Measurements from ENCODE around the gene PARD3.
"Not testable (repeated sequence)": the region's sequence is repeated elsewhere in the genome, so short reads cannot be mapped to it uniquely, and the experiment has no call there.

The PARD3 gene

DNA sequence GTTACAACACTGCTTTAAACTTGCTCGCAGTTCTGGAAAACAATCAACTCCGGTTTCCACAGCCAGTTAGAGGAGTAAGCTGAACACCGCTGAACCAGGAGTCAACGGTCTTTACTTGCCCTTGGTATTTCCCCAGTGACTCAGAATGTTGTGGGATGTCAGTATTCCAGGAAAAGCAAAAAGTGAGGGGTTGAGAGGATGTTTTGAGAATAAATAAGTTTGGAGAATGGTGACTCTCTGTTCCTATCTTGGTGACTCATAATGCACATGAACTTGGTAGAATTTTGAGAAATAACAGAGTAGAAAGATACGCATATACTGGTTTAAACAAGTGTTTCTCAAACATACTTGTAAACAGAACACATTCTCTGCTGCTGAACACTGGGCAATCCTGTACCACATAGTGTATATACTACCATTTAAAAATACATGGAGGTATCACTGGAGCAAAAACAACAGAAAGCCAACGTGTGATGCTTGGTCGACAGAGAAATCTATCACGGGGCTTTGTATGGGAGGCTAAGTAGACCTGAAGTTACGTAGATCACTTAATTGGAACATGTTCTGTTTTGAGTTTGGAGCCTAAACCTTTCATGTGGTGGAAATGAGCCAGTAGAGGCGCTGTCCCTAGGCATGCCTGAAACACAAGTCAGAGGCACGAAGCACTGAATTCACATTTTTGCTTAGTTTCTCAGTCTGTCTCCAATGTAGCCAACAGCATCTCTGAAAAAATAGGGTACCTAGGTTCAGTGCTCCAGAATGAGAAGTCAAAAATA is 534.3 kb downstream of the PARD3 start:
- DNase-seq = no peak

DNA sequence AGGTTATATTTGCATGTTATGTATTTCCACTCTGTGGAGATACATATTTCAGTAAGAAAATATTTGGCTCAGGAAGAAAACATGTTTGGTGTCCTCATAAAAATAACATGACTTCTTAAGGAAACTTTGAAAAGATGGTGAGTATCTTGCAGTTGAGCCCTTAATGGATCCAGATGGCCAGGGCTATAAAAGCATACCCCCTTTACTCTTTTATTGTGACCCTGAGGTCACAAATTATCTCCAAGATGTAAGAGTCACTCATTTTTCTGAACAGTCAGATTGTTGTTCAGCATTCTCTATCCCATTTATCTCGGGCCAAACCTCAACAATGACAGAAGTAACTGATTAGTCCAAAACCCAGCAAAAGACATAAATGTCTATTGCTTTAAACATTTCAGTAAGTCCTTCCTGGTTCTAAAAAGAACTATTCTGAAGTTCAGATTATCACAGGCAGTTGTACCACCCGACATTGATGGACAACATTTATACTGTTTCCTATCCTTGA is 539.4 kb downstream of the PARD3 start:
- DNase-seq = no peak

DNA sequence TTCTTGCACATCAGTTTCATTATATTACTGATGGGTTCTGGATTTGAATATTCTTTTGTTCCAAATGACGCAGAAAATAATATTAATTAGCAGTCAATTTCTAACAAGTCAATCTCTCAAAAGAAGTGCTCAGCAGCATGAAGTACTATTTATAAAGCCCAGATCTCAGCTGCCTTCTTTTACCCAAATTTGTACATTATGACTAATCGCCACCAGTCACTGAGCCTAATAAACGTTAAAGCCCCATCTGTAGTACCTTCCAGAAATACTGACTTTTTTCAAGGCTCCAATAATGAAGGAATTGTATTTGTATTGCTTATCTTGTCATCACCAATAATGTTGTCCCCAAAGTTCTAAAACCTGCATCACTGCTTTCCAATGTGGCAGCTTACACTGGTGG is 540.2 kb downstream of the PARD3 start:
- no peak for DNase-seq

DNA sequence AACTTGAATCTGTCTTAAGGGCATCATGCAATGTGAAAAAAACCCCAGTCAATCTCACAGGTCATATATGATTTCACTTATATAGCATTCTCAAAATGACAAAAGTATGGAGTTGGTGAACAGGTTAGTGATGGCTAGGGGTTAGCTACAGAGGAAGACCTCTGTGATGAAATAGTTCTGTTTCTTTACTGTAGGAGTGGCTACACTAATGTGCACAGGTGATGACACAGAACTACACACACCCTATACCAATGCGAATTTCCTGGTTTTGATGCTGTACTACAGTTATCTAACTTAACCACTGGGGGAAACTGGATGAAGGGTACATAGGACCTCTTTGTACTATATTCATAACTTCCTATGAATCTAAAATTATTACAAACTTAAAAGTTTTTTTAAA is 541.8 kb downstream of the PARD3 start:
- DNase-seq = no peak

DNA sequence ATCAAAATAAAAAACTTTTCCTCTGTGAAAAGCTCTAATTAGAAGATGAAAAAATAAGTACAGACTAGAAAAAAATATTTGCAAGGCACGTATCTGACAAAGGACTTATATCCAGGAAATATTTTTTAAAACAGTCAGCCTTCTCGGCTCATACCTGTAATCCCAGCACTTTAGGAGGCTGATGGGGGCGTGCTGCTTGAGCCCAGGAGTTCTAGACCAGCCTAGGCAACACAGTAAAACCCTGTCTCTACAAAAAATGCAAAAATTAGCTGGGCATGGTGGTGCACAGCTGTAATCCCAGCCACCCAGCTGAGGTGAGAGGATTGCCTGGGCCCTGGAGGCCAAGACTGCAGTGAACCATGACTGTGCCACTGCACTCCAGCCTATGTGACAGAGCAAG is 542.8 kb downstream of the PARD3 start:
- DNase-seq = no peak

DNA sequence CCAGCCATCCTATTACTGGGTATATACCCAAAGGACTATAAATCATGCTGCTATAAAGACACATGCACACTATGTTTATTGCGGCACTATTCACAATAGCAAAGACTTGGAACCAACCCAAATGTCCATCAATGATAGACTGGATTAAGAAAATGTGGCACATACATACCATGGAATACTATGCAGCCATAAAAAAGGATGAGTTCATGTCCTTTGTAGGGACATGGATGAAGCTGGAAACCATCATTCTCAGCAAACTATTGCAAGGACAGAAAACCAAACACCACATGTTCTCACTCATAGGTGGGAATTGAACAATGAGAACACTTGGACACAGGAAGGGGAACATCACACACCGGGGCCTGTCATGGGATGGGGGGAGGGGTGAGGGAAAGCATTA is 546.7 kb downstream of the PARD3 start:
- DNase-seq = not testable (repeated sequence)

DNA sequence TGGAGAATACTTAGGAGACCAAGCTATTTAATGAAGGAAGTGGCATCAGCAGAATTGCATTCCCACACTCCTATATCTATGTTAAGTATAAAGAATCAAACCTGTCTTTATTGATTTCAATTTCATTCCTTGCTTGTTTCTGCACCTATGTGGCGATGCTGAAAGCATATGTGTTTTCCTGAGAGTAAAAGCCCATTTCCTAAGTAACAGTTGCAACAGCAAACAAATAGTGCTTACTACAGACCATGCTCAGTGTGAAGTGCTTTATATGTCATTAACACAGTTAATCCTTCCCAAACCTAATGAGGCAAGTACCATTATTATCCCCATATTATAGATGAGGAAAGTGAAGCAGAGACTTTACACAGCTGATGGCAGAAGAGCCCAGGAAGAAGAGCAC is 552.1 kb downstream of the PARD3 start:
- no peak for DNase-seq

DNA sequence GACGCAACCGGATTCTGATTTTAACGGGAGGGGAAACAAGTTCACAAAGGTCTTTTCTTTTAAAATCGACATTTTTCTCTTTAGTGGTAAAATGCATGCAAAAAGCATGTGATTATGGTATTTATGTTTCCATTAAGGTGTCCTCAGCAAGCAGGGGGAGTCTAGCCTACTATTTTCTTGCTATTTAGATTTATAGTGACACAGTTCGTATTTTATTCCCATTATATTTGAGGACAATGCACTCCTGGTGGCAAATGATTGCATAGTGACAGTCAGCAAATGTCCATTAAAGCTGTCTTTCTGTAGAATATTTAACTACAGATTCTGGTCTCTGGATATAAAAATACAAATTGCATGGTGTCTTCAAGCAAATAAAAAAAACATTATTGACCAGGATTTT is 554.2 kb downstream of the PARD3 start:
- DNase-seq = no peak

DNA sequence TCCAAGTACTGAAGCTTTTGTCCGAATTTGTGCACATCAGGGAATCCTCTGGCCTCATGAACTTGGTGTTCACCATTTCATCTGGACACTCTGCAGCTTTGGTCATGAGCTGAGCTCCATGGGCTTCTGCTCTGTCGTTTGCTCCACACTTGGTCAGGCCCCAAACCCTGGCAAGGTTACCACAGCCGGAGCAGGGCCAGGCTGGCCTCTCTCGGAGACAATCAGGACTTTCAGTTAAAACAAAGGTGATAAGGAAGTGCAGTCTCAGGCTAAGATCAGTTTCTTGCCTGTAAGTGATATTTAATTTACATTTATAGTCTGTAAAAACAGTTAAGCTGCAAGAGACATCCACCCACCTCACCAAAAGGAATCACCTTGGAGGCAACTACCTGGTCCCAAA is 558.9 kb downstream of the PARD3 start:
- no peak for DNase-seq

DNA sequence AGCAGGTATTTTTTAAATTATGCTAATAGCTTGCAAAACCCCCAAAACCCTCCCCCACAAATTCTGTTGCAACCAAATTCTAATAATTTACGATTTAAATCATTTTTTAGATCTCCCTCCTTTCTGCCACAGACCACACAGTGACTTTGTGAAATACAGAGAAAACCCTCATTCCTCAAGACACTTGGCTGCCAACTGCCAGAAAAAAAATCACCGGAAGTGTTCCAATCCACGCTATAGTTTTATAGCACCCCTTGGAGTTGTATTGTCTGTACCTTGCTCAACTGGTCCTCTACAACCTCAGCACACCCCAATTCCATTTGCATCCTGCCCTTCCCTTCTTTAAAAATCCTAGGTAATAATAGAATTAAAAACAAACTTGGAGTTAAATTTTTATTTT is 560.1 kb downstream of the PARD3 start:
- DNase-seq = no peak

DNA sequence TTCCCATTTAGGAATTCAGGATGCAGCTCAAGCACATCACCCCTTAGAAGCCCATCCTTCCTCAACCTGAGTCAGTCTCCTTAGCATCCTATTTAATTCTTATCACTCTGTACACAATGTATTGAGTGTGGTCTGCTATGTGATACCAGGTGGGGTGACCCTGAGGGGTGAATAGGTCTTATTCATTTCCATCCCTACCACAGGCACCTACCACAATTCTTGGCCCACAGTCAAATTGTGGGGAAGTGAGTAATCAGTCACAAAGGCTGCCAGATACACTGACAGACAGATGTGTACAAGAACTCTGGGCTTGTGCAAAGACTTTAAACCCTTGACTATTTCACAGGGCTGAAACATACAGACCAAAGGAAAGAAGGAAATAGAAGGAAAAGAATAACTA is 560.5 kb downstream of the PARD3 start:
- no peak for DNase-seq

DNA sequence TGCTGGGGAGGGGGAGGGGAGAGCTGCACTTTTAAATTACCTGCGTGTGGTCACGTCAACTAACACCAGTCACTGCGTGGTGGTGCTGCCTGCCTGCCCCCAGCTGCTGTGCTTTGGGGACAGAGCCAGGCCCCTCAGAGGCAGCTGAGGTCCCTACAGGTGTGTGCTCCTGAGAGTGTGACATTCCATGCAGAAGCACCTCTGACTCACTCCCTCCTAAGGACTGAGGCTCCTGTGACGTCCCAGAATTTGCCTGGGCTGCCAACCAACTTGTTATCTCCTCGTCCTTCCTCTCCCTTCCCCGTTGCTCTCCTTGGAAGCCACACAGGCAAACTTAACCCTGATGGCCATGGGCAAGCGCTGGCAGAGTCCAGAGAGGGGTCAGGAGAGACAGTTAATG is 563.0 kb downstream of the PARD3 start:
- no peak for DNase-seq

DNA sequence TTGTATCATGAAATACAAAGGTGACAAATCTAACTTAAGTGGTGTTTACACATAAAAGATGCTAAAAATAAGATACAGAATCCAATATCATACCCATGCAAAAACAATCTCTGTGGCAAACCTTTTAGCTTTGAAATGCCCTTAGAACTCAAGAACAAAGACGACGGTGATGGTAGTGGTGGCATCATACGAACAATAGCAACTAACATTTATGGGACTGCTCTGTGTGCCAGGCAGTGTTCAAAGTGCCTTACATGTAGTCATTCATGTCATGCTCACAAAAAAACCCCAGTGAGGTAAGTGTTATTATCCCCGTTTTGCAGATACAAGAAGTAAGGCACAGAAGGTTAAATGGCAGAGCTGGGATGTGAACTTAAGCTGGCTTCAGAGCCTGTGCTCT is 563.9 kb downstream of the PARD3 start:
- no peak for DNase-seq

DNA sequence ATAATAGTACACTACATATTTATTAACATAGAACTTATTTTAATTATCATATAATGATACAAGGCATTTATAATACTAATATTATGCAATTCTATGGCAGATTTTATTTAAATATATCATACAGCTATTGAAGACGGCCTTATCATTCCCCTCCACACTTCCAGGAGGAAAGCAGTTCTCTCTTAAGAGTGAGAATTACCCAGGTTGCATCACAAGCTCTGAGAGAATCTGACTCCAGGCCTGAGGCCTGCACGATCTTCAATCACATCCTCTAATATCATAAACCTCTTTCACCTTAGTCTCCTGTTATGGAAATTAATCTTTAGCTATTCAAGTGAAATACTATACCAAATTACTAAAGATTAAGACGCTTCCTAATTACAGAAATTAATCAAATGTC is 564.4 kb downstream of the PARD3 start:
- no peak for DNase-seq

DNA sequence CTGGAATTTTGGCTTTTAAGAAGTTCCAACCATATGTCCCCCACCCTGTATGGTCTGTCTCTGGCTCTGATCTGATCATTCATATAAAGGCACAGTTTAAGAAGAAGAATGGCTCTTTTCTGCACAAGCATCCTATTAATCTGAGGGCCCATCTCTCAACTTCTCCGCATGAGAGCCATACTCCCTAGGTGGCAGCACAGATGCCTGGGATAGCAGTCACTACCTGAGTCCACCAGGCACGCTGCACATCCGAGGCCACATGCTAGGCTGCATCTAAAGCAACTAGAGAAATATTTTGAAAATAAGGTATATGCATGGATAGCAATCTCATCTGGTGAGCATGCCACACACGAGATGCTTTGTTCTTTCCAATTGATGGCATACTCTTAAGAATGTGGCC is 565.5 kb downstream of the PARD3 start:
- no peak for DNase-seq

DNA sequence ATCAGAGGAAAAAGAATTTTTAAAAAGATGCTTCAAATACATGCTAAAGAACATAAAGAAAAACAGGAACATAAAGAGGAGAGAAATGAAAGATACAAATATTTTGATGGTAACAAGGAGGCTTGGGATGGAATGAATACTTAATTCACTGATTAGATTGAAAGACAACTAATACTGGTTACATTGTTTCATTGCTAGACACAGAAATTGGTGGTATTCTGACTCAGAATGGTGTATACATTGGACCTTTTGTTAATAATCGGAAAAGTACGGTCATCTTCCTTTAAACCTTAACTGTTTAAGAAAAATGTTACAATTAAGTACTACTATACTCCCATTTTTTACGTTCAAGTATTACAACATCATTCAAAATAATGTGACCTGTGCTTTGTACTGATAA is 567.5 kb downstream of the PARD3 start:
- no peak for DNase-seq

DNA sequence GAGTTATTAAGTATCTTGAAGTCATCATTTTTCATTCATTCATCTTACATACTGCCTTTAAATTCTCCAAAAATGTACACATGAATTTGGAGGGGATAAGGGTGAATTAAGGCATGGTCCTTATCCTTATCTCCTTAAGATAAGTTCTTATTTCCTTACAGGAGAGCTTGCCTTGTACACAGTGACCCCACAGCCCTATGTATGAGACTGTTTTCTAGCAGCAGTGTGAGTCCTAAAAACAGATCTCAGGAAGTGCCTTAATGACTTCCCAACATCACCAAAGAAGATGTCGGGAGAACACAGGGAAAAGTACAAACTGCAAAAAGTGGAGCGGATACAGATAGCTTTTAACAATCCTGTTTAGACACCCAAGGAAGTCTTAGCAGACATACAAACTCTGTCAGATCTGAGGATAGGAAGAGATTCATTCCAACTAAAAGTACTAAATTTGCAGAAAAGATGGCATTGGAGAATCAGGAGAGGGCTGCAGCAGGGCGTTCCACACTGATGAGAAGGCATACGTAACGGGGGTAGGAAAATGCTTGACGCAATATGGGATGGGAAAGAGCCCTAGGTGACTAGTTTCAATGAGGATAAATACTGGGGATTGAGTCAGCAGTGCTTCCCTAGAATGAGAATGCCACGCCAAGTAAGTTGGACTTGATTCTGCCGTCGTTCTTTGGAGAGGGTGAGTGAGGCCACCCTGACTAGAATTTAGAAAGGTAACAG is 570.2 kb downstream of the PARD3 start:
- DNase-seq = no peak

DNA sequence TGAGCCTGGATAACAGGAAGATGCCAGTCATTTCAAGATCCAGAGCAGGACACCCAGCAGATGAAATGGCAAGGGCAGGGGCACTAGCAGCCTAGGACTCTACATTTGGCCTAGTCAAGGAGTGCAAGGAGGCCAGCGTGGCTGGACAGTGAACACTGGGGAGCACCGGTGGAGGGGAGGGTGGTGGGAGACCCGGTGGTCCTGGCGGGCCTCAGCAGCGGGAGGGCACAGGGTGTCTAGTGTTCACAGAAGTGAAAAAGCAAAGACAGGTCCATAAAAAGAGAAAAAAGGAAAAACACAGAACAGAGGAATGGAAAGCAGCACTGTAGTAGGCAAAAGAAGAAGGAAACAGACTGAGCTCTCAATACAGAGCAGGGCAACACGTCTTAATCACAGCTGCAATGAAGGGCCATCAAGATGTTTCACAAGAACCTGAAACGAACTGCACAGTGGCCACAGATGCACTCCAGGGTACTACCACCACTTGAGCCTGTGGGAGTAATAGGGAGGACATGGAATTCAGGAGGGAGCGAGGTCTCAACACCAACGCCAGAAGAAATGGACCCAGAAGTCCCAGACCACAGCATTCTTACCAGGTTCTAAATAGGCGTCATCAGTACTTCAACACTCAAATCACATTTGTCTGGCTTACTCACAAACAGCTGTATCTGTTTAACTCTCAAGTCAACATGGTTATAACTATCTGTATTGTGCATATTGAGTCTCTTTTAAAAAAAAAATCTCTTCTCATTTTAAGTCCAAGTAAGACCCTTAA is 573.7 kb downstream of the PARD3 start:
- no peak for DNase-seq

DNA sequence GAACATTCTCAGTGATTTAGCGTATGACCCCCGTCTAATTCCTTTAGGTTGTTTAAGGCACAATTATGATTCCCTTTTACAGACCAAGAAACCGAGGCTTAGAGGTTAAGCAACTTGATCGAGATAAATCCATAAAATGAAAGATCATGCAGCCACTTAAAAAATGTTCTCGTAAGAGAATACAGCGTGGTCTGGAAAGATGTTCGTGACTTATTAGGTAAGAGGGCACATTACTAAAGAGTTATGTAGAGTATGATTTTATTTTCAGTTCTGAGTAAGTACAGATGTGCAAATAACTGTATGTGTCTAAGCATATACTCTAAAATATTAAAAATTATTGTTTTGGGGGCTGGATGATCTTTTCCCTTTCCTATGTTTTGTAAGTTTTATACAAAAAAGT is 575.1 kb downstream of the PARD3 start:
- no peak for DNase-seq

DNA sequence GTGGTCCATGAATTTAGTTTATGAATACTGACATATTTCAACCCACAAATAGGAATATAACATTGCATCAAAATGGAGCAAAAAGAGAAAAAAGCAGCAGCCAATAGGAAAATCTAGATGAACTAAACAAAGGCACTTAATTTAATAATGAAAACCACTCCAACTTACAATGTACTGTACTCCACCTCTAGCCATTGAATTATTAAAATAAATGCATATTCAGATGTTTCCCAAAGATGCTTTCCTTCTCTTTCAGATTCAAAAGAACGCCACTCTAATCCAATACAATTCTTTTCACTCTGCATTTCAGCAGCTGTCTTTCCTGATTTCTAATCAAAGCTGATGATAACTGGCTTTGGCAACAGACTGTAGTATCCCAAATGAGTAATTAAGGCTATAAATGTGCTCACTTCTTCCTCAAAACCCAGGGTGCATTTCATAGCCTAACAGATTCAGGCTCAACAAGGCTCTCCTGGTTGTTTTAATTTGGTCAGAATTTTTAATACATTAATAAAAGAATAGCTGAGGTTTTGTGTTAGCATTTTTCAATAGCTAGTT is 577.1 kb downstream of the PARD3 start:
- DNase-seq = no peak

DNA sequence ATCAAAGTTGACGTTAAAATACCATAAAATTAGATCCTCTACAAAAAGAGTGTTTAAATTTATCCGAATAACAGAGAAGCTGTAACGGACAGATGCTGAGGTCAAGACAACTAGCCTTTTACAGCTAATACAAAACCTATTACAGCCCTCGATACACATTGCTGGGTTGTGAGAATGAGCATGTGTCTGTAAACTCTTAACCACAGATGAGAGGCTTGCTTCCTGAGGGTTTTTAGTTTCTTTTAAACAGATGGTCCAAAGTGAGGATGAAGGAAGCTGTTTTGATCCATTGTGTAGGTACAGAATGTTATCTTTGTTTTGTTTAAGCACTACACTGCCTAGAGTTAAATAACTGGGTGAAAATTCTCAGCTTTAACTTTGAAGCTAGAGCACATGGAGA is 578.2 kb downstream of the PARD3 start:
- no peak for DNase-seq

DNA sequence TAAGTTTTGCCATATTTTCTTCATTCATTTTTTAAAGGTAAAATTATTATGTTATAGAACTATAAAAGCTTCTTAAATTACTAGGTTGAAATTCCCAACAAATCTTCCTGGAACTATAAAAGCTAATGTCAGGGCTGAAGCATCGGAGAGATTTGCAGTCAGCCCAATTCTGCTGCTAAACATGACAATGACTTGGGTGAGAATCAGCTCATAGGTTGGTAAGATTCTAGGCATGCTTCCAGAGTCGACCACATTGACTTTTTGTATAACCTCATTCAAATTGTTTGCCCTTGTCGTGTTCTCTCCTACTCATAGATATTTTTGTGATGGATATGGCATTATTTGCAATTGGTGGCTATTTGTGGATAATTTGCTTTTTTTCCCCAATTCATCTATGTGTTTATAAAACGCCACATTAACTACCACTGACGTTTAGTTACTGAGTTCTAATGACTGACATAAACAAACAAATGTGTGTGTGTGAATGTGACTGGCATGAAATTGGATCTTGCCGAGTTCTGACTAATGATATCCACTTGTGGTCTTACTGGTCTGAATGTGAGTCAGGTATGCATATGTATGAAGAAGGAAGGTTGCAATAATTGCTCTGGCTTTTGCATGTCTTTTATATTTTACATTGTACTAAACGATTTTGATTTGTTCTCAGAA is 579.8 kb downstream of the PARD3 start:
- no peak for DNase-seq

DNA sequence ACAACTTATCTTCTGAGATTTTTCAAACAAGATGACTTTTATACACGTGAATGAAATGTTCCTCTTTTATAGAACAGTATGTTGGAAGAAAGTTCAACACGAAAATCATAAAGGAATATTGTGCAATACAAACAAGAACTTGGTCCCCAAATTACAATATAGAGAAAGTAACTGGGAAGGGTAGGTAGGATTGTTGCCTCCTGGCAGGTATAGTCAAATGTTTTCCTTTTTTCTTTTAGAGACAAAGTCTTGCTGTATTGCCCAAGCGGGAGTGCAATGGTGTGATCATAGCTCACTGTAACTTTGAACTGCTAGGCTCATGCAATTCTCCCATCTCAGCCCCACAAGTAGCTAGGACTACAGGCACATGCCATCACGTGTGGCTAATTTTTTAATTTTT is 582.6 kb downstream of the PARD3 start:
- DNase-seq = no peak
